ENCODE results near the gene ABCA2. TPM values are rescaled to one million over a fixed set of nuclear protein-coding genes. Genes with fewer than 3 reads are reported as not detected.

ABCA2 gene
- total RNA-seq, 2 donors from 2014 or later, result 28.3 to 28.5 TPM

DNA sequence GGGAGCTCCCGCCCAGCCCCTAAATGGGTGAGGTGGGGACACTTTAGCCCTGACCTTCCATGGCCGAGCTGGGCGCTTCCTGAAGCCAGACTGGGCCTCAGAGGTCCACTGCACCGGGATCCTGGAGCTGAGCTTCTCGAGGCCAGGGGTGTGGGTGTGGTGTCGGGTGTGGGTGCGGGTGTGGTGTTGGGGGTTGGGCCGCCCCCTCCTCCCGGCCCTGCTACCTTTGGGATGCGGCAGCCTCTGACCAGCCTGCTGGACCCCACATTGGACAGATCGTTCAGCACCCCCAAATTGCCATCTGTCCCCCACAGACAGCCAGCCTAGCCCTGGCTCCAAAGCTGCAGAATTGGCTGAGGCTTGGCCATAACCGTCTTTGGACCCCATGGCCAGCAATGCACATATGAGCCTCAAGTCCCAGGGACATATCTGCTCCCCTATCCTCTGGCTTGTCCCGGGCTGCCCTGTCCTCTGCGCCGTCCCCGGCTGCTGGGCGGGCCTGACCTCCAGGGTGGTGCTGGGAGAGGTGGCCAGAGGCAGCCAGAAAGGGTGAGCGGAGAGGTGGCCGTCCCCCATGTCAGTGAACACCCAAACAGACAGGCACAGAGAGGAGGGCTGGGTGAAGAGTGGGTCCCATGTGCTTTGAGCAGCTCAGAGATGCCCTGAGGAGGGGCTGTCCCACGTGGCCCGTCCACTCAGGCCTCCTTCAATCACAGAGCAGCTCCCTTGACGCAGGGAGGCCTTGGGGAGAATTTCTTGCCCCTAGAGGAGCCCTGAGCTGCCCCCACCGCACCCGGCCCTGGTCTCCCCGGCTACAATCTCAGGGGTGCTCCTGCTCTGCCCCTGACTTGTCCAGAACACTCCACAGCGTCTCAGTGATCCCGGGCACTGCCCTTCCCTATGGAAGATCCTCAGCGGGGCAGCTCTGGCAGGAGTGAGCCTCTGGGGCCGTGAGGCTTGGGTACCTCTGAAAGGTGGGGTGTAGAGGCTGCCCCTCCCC, 54.1 kb downstream of the ABCA2 start:
- H3K36me3 ChIP-seq, result no peaks in the 10 kb centered on the region
- H3K4me3 ChIP-seq, result no peak overlapping the region
- peaks cover 0 to 54% of the 10 kb centered on the region in 2 donors for H3K4me1 ChIP-seq
- no peak overlapping the region for H3K27ac ChIP-seq
- no peaks in the 10 kb centered on the region for H3K27me3 ChIP-seq
- no peak for DNase-seq (ENCODE audit: low spot score)
- TF ChIP-seq, protein P1, sequence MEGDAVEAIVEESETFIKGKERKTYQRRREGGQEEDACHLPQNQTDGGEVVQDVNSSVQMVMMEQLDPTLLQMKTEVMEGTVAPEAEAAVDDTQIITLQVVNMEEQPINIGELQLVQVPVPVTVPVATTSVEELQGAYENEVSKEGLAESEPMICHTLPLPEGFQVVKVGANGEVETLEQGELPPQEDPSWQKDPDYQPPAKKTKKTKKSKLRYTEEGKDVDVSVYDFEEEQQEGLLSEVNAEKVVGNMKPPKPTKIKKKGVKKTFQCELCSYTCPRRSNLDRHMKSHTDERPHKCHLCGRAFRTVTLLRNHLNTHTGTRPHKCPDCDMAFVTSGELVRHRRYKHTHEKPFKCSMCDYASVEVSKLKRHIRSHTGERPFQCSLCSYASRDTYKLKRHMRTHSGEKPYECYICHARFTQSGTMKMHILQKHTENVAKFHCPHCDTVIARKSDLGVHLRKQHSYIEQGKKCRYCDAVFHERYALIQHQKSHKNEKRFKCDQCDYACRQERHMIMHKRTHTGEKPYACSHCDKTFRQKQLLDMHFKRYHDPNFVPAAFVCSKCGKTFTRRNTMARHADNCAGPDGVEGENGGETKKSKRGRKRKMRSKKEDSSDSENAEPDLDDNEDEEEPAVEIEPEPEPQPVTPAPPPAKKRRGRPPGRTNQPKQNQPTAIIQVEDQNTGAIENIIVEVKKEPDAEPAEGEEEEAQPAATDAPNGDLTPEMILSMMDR (IDR thresholded peaks at IDR 0.05), result no peak
- no peaks in the 10 kb centered on the region for H3K9me3 ChIP-seq

DNA sequence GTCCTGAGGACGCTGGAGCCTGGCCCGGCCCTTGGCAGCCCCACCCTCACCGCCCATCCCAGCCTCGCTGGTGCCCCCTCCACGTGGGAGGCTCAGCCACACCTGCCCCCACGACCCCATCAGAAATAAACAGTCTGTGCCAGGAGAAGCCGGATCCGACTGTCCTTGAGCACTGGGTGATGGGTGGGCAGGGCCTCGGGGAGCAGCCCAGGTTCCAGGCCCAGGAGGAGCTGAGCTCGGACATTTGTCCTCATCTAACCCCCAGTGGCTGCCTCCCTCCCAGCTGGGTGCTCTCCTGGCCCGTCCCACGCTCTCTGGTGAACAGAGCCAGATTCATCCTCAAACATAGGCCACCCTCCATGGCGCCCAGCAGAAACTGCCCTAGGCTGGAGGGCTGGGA, 55.3 kb downstream of the ABCA2 start:
- Histone ChIP-seq H3K4me1 (peaks cover 0 to 47% of the 10 kb centered on the region in 2 donors), H3K4me3 (no peak overlapping the region), H3K36me3 (no peaks in the 10 kb centered on the region), H3K27me3 (no peaks in the 10 kb centered on the region), H3K27ac (no peak overlapping the region), H3K9me3 (no peaks in the 10 kb centered on the region)
- TF ChIP-seq, protein P1 (IDR thresholded peaks at IDR 0.05), result no peak
- DNase-seq (ENCODE audit: low spot score), result no peak

- no peaks in the 10 kb centered on the region for H3K36me3 ChIP-seq
Observed at GRCh38 chr9:136972335-136972734, 55.7 kb downstream of the ABCA2 start.

DNA sequence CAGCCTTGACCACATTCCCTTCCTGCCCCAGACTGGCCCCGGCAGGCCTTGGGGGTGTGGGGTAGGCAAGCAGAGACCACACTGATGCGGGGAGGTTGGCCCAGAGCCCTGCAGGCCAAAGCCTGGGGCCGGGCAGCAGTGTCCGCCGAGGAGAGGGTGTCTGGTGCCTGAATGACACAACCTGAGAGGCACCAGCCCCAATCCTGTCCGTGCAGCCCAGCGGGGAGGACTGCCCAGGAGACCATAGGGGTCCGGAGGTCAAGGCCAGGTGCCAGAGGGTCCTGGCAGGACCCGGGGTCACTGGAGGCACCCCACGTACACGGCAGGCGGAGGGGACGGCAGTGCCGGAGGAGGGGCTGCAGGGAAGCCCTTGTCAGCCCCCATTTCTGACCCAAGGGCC, 56.3 kb downstream of the ABCA2 start:
- H3K4me1 ChIP-seq, result peaks cover 0 to 37% of the 10 kb centered on the region in 2 donors
- no peaks in the 10 kb centered on the region for H3K36me3 ChIP-seq
- TF ChIP-seq, protein P1 (IDR thresholded peaks at IDR 0.05), result no peak
- no peak for DNase-seq (ENCODE audit: low spot score)
- H3K27me3 ChIP-seq, result no peaks in the 10 kb centered on the region
- H3K9me3 ChIP-seq, result no peaks in the 10 kb centered on the region
- no peak overlapping the region for H3K27ac ChIP-seq
- no peak overlapping the region for H3K4me3 ChIP-seq

More at GRCh38 chr9:136972335-136972734, 55.7 kb downstream of the ABCA2 start:
- H3K27ac ChIP-seq, result no peak overlapping the region
- no peaks in the 10 kb centered on the region for H3K9me3 ChIP-seq
- TF ChIP-seq, protein P1 (IDR thresholded peaks at IDR 0.05), result no peak
- H3K27me3 ChIP-seq, result no peaks in the 10 kb centered on the region
- H3K4me1 ChIP-seq, result peaks cover 0 to 43% of the 10 kb centered on the region in 2 donors
- no peak for DNase-seq (ENCODE audit: low spot score)
- no peak overlapping the region for H3K4me3 ChIP-seq

- no peak for DNase-seq (ENCODE audit: low spot score)
- TF ChIP-seq, protein P1 (IDR thresholded peaks at IDR 0.05), result no peak
- no peaks in the 10 kb centered on the region for H3K9me3 ChIP-seq
- H3K36me3 ChIP-seq, result no peaks in the 10 kb centered on the region
- H3K27me3 ChIP-seq, result no peaks in the 10 kb centered on the region
- H3K4me3 ChIP-seq, result no peak overlapping the region
- H3K27ac ChIP-seq, result no peak overlapping the region
- H3K4me1 ChIP-seq, result peaks cover 0 to 34% of the 10 kb centered on the region in 2 donors
Observed at GRCh38 chr9:136970361-136970760, 57.7 kb downstream of the ABCA2 start.
